Ammon's horn (tissue), 1 donor: ENCODE measurements around the gene AP1M1.
"Not testable (repeated sequence)": the region's sequence is repeated elsewhere in the genome, so short reads cannot be mapped to it uniquely, and the experiment has no call there.

Experiments
- DNase-seq: peaks from one replicate; pipeline ENCODE4 v3.0.0-alpha.2; 2016; ENCODE audit warnings: low spot score

Gene AP1M1

DNA sequence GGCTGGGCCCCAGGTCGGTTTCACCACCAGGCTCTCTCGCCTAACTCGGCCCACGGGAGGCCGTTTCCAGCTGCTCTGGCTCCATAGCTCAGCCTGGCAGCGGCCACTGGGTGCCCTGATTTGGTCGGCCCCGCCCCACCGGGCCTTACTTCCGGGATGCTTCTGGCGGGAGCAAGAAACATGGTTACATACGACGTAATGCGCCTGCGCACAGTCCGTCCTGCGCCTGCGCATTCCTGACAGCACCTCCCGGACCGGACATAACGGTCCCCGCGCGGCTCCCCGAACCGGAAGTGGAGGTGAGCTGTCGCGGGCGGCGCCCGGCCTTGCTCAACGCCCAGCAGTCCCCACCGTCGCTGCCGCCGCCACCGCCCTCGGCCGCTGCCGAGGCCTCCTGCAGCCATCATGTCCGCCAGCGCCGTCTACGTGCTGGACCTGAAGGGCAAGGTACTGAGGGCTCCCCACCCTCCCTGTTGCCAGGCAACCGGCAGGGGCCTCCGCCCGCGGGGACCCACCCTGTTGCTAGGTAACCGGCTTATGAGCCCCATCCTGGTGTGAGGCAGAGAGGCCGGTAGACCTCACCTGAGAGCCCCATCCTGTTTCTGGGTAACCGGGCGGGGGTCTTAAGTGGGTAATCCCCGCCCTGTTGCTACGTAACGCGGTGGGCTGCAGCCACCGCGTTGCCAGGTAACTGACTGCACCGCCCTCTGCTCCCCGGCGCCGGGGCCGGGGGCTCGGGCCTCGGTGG lies at the start of gene AP1M1:
AP1M1 (plus strand) TSS at position 290 of the 748 bp plus-strand sequence; CDS start at position 406, 116 bp downstream.
- DNase-seq: peak; percentile 98

DNA sequence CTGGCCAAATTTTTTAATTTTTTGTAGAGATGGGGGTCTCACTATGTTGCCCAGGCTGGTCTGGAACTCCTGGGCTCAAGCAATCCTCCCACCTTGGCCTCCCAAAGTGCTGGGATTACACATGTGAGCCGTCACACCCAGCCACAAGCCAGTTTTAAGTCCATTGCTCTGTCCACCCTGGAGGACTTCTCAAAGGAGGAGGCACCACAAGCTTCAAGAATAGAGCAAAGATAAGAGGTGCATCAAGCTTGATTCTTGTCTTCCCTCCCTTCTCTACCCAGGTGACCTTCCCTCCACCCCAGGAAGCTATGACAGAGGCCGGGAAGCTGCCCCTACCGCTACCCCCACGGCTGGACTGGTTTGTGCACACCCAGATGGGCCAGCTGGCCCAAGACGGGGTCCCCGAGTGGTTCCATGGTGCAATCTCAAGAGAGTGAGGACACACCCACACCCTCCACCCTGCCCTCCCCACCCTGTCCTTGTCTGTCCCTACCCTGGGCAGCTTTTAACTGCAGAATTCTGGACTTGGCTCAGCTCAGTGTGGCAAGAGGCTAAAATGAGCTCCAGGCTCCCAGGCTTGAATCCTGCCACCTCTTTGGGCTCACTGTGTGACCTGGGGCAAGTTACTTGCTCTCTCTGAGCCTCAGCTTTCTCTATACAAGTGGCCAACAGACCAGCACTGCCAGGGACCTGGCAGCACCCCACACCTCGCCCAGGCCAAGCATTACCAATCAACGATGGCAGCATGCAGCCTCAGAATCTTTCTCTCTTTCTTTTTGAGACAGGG lies 49.1 kb upstream of the AP1M1 start:
- DNase-seq: no peak

DNA sequence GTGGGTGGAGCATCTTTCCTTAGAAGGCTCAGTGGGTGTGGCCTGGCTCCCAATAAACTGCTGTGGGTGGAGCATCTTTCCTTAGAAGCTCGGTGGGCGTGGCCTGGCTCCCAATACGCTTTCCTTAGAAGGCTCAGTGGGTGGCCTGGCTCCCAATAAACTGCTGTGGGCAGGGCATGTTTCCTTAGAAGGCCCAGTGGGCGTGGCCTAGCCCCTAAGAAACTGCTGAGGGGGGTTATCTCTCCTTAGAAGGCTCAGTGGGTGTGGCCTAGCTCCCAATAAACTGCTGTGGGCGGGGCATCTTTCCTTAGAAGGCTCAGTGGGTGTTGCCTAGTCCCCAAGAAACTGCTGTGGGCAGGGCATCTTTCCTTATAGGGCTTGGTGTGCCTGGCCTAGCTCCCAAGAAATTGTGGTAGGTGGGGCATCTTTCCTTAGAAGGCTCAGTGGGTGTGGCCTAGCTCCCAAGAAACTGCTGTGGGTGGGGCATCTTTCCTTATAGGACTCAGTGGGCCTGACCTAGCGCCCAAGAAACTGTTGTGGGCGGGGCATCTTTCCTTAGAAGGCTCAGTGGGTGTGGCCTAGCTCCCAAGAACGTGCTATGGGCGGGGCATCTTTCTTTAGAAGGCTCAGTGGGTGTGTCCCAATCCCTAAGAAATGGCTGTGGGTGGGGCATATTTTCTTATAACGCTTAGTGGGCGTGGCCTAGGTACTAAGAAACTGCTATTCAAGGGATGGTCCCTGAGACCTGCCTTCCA lies 44.0 kb upstream of the AP1M1 start:
- DNase-seq: no peak

DNA sequence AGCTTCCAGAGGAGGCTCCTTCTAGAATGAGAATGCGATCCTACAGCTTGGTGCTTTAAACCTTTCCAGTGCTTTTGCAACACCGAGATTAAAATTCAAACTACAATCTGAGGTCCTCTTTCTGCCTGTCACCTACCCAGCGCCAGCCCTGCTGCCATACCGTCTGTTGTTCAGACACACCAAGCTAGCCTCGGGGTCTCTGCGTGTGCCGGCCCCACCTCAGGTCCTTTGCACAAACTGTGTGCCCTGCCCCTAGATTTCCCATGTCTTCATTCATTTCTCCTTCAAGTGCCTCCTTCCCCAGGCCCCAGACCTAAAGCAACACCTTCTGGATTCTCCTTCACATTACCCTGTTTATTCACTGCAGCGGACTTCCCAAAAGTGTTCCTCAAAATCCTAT lies 43.2 kb upstream of the AP1M1 start:
- no peak for DNase-seq

DNA sequence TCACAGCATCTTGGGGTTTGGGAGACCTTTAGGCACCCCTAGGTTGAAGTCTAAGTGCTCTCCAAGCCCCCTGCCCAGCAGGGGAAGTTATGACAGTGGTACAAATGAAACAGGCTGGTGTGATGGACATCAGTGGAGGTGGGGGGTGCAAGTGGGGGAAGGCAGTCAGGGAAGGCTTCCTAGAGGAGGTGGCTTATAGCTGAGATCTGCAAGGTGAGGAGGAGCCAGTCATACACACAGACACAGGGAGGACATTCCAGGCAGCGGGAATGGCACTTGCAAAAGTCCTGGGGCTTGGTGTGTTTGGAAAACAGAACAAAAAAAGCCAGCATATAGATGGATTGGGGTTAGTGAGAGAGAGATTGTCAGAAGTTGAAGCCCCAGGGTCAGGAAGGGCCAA lies 42.6 kb upstream of the AP1M1 start:
- no peak for DNase-seq

DNA sequence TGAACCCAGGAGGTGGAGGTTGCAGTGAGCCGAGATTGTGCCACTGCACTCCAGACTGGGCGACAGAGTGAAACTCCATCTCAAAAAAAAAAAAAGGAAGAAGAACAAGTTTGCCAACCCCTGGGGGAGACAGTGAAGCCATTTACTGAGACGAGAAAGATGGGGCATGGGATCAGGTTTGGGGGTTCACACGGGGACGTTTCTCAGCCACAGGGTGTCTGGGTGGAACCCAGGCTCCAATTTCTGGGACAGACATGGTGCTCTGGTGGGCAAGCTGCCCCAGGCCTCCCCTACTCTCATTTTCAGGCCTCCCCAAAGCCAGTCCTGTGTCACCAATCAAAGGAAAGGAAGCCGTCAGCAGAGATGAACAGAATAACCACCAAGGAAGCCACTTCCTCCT lies 40.8 kb upstream of the AP1M1 start:
- DNase-seq: no peak

DNA sequence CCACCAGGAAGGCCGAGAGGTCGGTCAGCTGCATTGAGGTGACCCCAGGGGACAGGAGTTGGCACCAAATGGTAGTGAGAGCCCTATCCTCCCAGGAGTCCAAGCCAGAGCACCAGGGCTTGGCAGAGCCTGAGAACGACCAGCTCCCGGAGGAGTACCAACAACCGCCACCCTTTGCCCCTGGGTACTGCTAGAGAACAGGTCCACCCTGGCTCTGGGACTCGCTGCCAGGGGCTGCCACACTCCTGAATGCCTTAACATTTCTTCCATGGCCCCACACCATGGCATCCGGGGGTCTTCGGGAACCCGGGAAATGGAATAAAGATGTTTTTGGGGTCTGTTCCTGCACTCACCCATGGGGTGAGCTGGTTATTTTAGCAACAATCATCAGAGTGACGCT lies 40.1 kb upstream of the AP1M1 start:
- no peak for DNase-seq

DNA sequence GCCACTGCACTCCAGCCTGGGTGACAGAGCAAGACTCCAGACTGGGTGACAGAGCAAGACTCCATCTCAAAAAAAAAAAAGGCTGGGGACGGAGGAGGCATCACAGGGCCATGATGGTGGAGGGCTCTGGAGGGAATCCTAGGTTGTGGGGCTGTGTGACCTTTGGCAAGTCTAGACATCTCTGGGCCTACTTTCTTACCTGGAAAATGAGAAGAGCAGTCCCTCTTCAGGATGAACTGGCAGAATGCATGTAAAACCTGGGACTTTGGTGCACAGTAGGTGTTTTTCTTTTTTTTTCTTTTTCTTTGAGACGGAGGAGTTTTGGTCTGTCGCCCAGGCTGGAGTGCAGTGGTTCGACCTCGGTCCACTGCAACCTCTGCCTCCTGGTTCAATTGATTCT lies 38.1 kb upstream of the AP1M1 start:
- no peak for DNase-seq

DNA sequence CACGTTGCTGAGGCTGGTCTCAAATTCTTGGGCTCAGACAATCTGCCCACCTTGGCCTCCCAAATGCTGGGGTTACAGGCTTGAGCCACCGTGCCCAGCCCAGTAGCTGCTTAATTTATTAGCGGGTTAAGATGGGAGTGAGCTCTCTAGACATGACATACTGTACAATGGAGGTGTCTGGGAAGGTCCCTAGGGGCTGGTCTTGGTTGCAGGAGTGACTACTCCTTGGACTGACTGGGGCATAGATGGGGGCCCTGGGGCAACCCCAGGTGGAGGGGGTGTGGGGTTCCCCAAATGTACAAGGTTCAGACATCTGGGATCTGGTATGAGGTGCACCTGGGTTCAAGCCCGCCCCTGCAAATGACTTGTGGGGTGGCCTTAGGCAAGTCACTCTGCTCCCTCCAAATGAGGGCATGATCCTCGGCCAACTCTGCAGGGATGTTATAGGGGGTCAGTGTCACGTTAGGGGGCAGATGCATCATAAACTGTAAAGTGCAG lies 37.2 kb upstream of the AP1M1 start:
- no peak for DNase-seq

DNA sequence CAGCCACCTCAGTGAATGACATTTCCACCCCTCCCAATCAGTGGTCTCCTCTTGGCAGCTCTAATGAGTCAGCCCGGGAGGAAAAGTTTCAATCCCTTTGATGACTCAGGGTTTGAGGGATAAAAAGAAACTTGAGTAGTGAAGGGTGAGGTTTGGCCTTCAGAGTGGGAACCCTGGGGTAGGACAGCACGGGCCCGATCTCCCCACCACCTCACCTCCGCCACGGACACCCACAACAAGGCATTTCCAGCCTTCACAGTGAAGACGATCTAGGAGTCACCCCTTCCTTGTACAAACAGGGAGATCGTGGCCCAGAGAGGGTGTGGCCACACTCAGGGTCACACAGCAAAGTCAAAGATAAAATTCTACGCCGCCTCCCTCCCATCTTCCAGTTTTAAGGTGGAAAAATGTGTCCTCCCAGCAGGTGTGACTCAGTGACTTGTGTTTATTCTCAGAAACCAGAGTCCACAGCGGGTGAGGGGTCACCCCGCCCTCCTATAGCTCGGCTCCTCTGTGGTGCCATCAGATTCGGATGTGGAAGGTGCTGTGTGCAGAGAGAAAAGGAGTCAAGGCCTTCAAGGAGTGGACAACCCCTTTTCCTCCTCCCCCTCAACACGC lies 36.7 kb upstream of the AP1M1 start:
- DNase-seq: no peak

DNA sequence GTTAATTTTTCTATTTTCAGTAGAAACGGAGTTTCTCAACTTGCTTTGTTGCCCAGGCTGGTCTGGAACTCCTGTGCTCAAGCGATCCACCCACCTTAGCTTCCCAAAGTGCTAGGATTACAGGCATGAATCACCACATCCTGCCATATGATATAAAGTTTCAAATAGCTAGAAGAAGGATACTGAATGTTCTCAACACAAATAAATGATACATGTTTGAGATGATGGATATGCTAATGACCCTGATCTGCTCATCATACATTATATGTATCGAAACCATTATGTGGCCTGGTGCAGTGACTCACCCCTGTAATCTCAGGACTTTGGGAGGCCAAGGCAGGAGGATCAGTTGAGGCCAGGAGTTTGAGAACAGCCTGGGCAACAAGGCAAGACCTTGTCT lies 35.9 kb upstream of the AP1M1 start:
- DNase-seq: peak; percentile 38

DNA sequence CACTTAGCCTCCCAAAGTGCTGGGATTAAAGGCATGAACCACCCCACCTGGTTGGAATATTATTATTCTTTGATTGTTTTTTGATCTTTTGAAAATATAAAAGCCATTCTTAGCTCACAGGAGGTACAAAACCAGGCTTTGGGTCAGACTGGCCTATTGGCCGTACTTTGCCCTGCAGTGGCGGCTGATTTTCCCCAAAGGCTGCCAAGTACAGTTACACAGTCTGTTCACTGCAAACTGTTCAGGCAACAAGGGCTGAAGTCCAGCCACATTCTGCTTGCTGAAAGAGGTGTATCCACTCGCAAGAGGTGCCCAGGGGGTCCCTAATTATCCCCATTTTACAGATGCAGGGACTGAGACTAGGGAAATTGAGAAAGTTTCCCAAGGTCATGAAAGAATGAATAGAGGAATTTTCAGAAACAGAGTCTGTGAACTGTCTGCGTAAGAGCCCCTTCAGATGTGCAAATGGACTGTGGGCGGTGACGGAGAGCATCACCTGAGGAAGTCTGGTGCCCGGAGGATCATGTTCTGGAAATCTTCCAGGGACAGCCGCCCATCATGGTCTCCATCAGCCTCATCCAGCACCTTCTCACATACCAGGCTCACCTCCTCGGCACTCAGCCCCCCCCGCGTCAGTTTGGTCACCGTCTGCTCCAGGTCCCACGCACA lies 33.4 kb upstream of the AP1M1 start:
- no peak for DNase-seq

DNA sequence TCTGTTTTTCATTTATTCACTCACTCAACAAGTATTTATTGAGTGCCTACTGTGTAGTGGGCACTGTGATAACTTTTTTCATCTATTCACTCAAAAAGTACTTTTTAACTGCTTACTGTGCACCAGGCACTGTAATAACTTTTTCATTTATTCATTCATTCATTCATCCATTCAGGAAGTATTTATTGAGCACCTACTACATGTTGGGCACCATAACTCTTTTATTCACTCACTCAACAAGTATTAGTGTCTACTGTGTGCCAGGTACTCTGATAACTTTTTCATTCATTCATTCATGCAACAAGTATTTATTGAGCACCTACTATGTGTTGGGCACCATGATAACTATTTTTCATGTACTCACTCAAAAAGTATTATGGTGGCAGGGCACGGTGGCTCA lies 31.3 kb upstream of the AP1M1 start:
- no peak for DNase-seq

DNA sequence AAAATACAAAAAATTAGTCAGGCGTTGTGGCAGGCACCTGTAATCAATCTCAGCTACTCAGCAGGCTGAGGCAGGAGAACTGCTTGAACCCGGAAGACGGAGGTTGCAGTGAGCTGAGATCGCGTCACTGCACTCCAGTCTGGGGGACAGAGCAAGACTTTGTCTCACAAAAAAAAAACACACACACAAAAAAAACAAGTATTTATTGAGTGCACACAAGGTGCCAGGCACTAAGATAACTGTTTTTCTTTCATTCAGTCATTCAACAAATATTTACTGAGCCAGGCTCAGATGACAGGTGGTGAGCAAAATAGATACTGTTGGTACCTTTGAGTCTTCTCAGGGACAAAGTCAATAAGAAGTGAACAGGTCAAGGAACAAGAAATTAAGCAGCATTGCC lies 30.7 kb upstream of the AP1M1 start:
- no peak for DNase-seq

DNA sequence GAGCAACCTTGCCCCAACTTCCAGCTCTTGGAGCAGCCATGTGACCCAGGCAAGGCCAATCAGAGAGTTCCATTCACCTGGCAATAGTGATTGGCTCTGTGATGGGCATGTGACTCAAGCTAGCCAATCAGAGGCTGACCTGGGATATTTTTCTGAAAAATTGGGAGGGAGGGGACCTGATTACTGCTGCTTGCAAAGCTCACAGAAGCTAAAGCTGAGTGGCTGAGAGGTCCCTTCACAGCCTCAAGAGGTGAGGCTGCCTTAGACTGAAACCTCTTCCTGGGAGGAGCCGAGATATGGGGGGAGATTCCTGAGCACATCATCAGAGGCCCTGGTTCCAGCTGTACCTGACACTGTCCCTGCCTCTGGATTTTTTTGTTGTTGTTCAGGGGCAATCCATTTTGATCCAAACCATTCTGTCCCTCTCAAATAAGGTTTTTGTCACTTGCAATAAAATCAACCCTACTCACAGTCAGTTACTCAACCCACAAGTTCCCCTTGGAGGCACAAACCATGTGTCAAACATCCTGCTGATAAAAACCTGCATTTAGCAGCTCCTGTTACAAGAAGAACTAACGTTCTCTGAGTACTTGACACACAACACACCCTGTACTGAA lies 29.1 kb upstream of the AP1M1 start:
- DNase-seq: peak; percentile 33

DNA sequence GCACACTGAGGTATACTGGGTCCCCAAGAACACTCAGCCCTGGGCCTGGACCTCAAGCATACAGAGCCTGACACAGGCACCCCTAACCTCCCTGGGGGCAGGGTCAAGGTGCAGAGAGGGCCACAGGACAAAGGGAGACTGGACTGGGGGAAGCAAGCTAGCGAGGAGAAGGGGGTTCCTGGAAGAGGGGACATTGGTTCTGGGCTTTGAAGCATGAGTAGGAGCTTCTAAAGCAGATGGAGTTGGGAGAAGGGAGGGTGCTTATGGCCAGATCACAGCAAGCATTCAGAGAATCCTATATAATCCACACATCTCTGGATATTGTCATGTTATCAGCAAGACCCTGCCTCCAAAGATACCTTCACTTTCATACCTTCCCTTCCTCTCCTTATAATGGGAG lies 27.6 kb upstream of the AP1M1 start:
- DNase-seq: no peak

DNA sequence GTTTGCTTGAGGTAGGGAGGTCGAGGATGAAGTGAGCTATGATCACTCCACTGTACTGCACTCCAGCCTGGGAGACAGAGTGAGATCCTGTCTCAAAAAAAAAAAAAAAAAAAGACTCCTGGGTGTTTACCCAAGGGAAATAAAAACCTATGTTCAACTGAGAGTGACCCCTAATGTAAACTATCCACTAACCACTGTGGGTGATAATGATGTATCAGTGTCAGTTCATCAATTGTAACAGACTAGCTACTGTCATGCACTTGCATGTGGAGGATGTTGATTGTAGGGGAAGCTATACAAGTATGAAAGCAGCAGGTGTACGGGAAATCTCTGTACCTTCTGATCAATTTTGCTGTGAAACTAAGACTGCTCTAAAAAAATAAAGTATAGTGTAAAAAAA lies 21.8 kb upstream of the AP1M1 start:
- no peak for DNase-seq

DNA sequence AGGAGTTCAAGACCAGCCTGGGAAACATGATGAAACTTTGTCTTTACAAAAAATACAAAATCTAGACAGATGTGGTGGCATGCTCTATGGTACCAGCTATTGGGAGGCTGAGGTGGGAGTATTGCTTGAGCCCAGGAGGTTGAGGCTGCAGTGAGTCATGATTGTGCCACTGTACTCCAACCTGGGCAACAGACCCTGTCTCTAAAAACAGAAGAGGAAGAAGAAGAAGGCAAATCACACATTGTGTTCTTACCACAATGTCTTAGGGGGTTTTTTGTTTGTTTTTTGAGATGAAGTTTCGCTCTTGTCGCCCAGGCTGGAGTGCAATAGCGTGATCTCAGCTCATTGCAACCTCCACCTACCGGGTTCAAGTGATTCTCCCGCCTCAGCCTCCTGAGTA lies 18.8 kb upstream of the AP1M1 start:
- not testable (repeated sequence) for DNase-seq

DNA sequence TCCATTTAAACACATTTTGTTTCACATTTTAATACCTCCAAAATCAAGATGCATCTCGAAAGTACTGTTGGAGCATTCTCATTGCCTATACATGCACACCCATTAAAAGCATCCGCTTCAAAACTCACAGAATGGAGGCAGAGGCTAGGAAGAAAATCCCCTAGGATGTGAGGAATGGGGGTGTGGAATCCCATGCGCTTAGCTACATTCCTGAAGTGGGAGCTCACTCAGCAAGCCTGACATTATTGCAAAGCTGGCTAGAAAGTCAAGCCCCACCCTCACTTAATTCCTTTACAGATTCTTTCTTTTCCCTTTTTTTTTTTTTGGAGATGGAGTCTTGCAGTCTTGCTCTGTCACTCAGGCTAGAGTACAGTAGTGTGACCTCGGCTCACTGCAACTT lies 17.1 kb upstream of the AP1M1 start:
- no peak for DNase-seq

DNA sequence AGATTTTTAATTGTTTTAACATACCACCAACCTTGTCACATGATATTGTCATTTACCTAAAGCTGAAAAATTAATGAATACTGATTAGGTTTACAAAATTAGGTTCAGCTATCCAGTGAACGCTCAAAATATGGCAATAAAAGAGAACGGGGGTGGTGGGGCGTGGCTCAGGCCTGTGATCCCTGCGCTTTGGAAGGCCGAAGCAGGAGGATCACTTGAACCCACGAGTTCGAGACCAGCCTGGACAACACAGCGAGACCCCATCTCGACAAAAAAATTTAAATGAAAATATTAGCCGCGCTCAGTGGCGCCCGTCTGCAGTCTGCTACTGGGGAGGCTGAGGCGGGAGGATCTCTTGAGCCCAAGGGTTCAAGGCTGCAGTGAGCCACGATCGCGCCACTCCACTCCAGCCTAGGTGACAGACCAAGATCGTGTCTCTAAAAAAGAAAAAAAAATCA lies 13.0 kb upstream of the AP1M1 start:
- DNase-seq: no peak

DNA sequence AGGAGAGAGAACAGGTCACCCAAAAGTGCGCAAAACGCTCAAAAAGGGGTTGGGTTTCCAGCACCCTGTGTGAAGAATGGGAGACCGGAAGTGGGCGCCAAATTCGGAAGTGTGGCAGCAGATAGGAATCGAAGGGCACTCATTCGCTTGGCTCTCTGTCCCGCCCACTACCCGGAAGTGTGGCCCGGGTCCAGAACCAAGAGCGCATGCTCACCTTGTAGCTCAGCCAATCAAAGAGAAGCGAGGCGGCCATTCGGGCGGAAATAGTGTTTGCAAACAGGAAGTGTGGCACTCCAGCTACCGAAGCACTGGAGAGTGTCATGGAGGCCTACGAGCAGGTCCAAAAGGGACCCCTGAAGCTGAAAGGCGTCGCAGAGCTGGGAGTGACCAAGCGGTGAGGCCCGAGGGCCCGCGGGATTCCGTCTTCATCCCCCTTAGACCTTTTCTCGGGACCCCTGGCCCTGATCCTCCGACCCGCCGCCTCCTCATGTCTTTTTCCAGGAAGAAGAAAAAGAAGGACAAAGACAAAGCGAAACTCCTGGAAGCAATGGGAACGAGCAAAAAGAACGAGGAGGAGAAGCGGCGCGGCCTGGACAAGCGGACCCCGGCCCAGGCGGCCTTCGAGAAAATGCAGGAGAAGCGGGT lies 12.5 kb upstream of the AP1M1 start, which contains the start of gene FAM32A:
FAM32A (plus strand) TSS at position 288 of the 645 bp plus-strand sequence; CDS start at position 321, 33 bp downstream.
- peak; percentile 97 for DNase-seq
